ENCODE measurements around the gene SCPEP1.
"Not testable (repeated sequence)": the region's sequence is repeated elsewhere in the genome, so short reads cannot be mapped to it uniquely, and the experiment has no call there.

The SCPEP1 gene

GRCh38 chr17:56960596-56961538, 17.1 kb upstream of the SCPEP1 start, which contains the start of gene COIL:
Gene COIL, minus strand, starts transcription at chr17:56961050. Its CDS starts 31 bp downstream, at chr17:56961019.
- DNase-seq (ENCODE audit: extremely low spot score): peak; percentile 93
- POLR2A ChIA-PET: interaction anchor here (0.5 kb wide), 1 partner anchor 1543 kb away, joined by 3 read pairs; no protein-coding TSS in a partner anchor
- CTCF ChIA-PET: interaction anchor here (0.6 to 1.8 kb wide), 16 partner anchors 8 to 145 kb away, joined by 3 to 17 read pairs (median 3); partner anchors contain the start of gene SCPEP1
- TF ChIP-seq CTCF (IDR thresholded peaks at IDR 0.05; ENCODE audit: control extremely low read depth, extremely low read depth, low read depth, missing control alignments): peak; percentile 96

DNA sequence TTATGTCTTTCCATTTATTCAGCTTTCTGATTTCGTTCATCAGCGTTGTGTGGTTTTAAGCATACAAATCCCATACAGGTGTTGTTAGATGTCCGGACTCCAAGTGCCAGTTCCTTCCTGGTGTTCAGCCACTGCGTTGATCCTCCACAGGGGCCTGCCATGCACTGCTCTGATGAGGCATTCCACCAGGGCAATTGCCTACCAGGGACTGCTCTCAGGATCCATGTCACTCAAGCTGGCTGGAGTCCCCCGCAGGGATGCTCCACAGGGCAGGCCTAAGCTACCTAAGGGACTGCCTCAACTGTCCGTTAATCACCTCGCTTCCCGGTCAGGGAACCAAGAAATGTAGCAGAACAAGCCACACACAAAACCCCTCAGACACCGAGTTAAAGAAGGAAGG, 12.7 kb upstream of the SCPEP1 start:
- DNase-seq (ENCODE audit: extremely low spot score); POLR2A ChIA-PET; CTCF ChIA-PET: not testable (repeated sequence)

GRCh38 chr17:56965681-56966080, 12.2 kb upstream of the SCPEP1 start:
- POLR2A ChIA-PET; DNase-seq (ENCODE audit: extremely low spot score): not testable (repeated sequence)
- CTCF ChIA-PET: interaction anchor here (1.2 to 1.7 kb wide), 2 partner anchors 9 to 13 kb away, joined by 3 to 5 read pairs; no protein-coding TSS in a partner anchor

DNA sequence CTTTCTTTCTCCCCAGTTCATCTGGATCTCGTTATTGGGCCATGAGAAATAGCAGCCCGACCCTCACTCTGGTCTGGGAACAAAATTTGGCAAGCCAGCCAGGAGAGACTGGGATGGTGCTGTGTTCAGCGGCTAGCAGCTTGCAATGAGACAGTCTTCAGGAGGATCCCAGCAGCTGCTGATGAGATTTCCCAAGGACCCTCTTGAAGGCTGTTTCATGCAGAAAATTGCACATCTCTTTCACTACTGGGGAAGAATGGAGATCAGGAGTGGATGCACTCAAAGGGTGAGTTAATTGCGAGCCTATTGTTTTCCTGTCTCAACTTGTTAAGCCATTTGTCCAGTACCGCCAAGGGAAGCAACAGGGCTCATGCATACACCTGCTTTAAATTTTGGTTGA, 11.6 kb upstream of the SCPEP1 start:
- POLR2A ChIA-PET: no interaction called here
- no peak for DNase-seq (ENCODE audit: extremely low spot score)
- no peak for TF ChIP-seq CTCF (IDR thresholded peaks at IDR 0.05; ENCODE audit: control extremely low read depth, extremely low read depth, low read depth, missing control alignments)
- CTCF ChIA-PET: interaction anchor here (0.7 to 1.7 kb wide), 5 partner anchors 9 to 146 kb away, joined by 3 to 7 read pairs (median 3); no protein-coding TSS in a partner anchor

DNA sequence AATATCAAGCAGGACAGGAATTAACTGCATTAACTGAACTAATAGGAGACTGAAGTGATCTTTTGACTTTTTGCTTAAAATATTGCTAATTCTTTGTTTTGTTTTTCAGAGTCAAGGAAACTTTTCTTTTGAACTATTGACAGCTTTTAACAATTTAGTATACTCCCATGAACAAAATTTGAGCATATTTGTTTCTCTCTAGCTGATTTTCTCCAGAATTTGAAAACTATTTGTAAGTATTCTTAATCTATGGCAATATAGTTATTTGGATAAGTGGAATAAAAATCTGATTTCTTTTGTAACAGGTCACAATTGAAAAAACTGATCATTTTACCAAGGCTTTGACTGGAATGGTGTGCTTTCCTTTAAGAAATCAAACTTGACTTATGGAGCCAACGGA, 7.0 kb upstream of the SCPEP1 start:
- no peak for DNase-seq (ENCODE audit: extremely low spot score)
- TF ChIP-seq CTCF (IDR thresholded peaks at IDR 0.05; ENCODE audit: control extremely low read depth, extremely low read depth, low read depth, missing control alignments): no peak
- ChIA-PET POLR2A (no interaction called here), CTCF (interaction anchor here (0.6 to 1.2 kb wide), 2 partner anchors 10 to 14 kb away, joined by 3 to 4 read pairs; partner anchors contain the start of gene COIL)

DNA sequence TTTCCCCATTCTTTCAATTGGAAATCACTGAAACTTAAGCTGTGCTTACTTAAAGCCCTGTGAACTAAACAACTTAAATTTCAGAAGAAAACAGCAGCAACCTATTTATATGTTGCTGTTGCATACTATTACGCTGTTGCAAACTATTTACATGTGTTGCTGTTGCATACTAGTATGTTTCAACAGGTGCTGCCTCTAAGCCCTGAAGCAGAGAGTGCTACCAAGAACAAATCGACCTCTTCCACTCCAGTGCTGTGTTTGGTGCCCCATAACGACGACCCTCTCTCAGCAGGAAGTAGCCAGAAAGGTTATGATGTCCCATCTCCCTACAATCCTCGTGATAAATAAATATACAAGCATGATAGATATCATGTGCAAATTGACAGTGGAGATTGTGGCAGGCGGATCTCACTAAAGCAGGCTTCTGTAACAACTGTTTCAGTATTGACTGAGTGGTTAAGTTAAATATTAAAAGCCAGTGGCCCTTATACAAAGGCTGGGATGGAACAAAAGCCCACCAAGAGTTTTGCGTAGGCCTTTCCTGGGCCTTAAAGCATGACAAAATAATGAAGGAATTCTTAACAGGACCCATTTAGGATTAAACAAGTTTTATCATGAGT, 5.7 kb upstream of the SCPEP1 start:
- no peak for DNase-seq (ENCODE audit: extremely low spot score)
- ChIA-PET POLR2A (no interaction called here), CTCF (interaction anchor here (0.7 kb wide), 1 partner anchor 152 kb away, joined by 3 read pairs; no protein-coding TSS in a partner anchor)
- TF ChIP-seq CTCF (IDR thresholded peaks at IDR 0.05; ENCODE audit: control extremely low read depth, extremely low read depth, low read depth, missing control alignments): no peak

GRCh38 chr17:56973520-56973919, 4.4 kb upstream of the SCPEP1 start:
- TF ChIP-seq CTCF (IDR thresholded peaks at IDR 0.05; ENCODE audit: control extremely low read depth, extremely low read depth, low read depth, missing control alignments): no peak
- POLR2A ChIA-PET: no interaction called here
- CTCF ChIA-PET: no interaction called here
- no peak for DNase-seq (ENCODE audit: extremely low spot score)

Measured in GM10248 (cell line).